H4 (cell line): ENCODE measurements around the gene NUP42. TPM values are rescaled to one million over a fixed set of nuclear protein-coding genes. Genes with fewer than 3 reads are reported as not detected.
"Not testable (repeated sequence)": the region's sequence is repeated elsewhere in the genome, so short reads cannot be mapped to it uniquely, and the experiment has no call there.

Source experiments
- DNase-seq: peaks from one replicate; pipeline ENCODE4 v3.0.0-alpha.2; 2015; ENCODE audit warnings: low spot score
- total RNA-seq: library from RNA; depleted of rRNA; stranded (reverse); fragments of >200 nt; shearing (Covaris generic); gene quantifications from 2 replicates; pipeline ENCODE4 v1.2.3, GENCODE V29; 2014

NUP42 gene
- total RNA-seq, 1 experiment from 2014 or later, result 90.5 TPM

DNA sequence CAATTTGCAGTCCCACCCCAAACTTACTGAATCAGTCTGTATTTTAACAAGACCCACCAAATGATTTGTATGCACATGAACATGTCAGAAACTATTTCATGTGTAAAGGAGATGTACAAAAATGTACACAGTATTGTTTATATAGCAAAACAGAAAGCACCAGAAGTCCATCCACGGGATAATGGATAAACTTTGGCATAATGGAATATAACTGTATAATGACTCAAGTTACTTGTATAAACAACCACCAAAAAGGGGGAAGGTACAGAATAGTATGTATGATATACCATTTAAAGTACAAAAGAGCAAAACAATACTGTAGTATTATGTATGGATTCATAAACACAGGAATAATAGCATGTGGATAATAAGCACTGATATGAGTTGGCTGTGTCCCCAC, 22.4 kb downstream of the NUP42 start:
- DNase-seq, result no peak

- DNase-seq, result no peak
These were observed 23.7 kb downstream of the NUP42 start for GRCh38 chr7:23205577-23205908.

GRCh38 chr7:23205909-23206767, 24.3 kb downstream of the NUP42 start:
- DNase-seq, result no peak

DNA sequence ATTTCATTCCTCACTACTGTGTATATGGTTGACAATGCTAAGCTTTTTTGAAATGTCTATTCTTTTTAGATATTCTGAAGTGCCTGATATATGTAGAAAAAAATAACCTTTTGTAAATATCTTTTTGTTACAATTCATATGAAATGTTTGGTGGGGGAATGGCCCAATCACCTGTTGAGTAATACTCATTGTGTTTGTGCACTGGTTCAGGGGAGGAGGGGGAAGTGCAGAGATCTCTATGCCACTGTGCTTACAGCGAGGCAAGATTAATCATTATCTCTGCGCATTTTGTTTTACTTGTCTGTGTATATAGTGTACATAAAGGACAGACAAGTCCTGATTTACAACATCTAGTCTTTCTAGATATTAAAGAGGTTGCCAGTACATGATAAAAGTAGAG, 25.2 kb downstream of the NUP42 start:
- DNase-seq, result no peak

DNA sequence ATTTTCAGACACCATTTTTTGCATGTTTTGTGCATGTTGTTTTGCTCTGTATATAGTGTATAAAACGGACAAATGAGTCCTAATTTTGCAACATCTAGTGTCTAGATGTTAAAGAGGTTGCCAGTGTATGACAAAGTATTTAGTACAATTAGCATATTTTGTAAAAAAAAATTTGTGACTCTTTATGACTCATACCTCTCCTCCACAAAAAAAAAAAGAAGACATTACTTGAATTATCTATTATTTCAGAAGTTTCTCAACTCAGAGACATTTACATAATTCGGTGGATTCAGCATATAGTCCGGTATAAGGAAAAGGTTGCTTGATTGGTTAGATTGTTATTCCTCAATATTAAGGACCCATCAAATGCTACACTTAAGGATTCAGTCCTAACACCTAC, 26.0 kb downstream of the NUP42 start:
- no peak for DNase-seq

DNA sequence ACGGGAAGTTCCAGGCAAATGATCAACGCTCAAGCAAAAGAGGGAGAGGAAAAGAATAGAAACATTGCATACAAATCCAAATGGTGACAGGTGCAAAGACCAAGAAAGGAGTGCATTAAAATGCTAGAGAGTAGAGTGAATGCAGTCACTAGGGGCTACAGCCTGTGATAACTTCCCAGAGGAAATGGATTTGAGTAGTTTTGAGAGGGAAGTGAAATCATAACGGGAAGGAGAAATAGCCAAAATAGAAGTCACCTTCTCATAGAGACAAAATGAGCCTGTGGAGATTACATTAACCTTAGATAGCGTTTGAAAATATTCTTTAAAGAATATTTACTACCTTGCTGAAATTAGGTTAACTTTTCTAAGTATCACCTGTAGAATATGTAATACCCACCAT, 26.5 kb downstream of the NUP42 start:
- DNase-seq, result no peak

- no peak for DNase-seq
These were observed 28.7 kb downstream of the NUP42 start for GRCh38 chr7:23210506-23210905.

DNA sequence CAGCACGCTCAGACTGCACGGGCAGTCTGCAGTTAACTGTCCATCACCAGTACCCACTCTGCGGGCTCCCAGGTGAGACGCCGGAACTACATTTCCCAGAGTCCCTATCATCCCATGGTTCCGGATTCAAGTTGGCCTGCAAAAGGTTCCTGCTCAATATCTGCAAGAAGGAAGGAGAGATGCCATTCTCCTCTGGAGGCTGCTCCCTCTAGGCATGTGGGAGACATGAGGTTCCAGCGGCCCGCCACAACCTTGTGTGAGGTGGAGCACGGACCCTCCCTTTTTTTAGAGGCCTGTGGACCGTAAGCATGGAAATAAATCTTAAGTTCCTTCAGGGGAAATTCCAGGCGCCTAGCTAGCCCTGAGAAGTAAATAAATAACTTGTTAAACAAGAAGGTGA, 29.7 kb downstream of the NUP42 start:
- no peak for DNase-seq

- no peak for DNase-seq
These were observed 30.5 kb downstream of the NUP42 start for GRCh38 chr7:23212395-23212794.

DNA sequence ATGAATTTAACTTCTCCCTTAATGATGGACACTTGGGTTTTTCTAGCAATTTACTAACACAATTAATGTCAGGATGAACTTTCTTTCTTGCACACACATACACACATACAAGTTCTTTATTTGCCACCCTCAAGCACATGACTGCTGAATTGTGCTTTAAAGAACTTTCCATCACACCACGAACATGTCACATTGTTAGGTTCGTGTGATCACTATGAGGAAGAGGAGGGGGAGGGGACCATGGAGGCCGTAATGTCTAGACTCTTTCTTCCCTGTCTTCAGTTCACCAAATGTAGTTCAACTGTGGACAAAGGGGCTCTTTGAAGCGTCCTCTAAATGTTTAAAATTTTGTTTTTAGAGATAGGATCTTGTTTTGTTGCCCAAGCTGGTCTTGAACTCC, 31.0 kb downstream of the NUP42 start:
- DNase-seq, result no peak

GRCh38 chr7:23213755-23214154, 31.9 kb downstream of the NUP42 start:
- DNase-seq, result no peak

DNA sequence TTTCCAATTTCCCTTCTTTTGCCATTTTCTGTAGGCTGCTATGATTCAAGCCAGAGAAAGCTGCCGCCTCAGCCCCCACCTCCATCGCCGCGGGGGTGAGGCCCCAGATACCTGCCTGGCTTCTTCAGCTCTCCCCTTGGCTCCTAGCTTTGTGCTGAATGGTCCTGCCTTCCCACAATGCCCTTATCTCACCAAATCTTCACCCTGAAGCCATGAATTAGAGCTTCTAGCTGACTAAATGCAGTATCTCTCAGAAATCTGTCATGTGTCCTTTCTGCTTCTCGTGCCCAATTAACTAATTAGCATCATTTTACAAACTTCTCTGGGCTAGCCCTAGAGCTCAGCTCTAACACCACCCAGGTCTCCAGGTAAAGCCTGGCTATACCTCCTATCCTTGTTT, 32.6 kb downstream of the NUP42 start:
- DNase-seq, result no peak

DNA sequence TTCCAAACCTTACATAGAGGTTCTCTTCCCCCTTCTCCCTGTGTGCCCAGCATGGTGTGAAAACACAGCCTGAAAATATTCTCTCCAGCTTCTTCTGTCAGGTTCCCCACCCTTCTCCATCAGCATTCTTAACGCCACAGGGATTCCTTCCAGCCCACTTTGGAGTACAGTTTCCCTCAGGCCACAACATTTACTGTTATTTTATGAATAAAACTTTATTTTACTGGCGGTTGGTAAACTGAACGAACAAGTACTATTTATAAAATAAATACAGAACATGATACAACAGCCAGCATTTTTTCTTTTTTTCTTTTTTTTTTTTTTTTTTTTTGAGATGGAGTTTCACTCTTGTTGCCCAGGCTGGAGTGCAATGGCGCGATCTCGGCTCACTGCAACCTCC, 33.1 kb downstream of the NUP42 start:
- DNase-seq, result no peak

- DNase-seq, result no peak
These were observed 34.2 kb downstream of the NUP42 start for GRCh38 chr7:23216021-23216420.

DNA sequence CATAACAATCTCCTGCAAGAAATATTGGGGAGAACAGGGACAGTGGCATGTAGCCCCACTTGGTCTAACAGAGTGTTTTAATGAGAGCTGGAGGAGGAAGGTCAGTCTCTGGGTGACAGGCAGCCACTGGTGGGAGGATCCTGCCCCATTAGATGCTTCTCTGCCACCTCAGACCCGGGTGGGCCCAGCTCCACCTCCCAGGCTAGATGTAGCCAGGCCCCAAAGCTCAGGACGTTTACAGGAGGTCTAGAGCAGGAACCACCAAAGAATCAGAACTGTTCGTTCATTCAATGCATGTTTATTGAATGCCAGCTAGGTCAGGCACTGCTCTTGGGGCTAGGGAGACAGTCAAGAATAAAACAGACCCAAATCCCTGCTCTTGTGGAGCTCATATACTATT, 36.3 kb downstream of the NUP42 start:
- no peak for DNase-seq

DNA sequence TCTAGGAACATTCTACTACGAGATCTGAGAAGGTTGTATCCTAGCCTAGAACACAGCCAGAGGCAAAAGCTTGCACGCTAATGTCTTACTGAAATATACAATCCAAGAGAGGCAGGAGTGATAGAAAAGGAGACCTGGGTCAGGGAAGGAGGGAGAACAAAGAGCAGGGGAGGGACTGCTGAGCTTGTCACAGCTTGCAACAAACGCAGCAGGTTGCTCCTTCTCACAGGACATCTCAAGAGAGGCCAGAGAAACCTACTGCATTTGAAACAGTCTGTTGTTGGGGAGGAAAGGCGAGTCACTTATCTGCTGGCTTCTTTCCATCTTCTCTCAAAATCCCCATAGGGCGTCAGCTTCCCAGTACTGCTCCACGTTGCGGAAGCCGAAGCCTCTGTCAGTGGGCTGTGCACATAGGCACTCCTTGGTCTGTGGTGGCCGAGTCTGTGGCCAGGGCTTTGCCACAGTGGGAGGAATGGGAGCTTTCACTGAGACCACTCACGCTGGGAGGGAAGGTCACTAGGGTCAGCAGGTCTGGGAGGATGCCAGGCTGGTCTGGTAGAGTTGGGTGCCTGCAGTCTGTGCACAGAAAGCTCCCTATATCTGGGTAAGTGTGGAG, 39.0 kb downstream of the NUP42 start:
- DNase-seq, result no peak

- DNase-seq, result no peak
These were observed 40.7 kb downstream of the NUP42 start for GRCh38 chr7:23222439-23223030.

DNA sequence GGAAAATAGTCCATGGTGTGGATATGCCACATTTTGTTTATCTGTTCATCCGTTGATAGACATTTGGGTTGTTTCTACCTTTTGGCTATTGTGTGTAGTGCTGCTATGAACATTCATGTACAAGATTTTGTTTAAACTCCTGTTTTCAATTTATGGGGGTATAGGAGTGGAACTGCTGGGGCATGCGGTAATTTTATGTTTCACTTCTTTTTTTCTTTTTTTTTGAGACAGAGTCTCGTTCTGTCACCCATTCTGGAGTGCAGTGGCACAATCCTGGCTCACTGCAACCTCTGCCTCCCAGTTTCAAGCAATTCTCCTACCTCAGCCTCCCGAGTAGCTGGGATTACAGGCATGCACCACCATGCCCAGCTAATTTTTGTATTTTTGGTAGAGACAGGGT, 42.5 kb downstream of the NUP42 start:
- DNase-seq, result not testable (repeated sequence)

DNA sequence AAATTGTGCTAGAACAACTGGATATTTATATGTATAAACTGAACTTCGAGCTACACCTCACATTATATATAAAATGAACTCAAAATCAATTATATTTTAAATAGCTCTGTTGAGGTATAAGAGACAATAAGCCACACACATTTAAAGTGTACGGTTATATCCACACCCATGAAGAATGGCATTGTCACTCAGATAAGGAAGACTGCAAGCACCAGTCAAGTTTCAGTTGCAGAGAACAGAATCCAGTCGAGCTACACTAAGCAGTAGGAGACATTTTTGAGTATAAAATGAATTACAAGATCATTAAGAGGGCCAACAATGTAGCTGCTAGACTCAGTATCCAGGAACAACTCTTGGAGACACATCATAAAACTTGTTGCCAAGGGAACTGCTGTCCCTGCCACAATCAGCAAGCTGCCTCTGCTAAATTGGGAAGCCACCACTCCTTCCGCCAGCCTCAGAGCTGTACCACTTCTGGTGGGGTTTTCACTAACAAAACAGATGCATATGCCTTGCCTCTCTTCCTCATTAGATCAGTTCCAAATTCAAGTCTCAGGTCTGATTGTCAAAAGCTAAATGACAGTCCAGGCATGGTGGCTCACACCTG, 45.1 kb downstream of the NUP42 start:
- DNase-seq, result no peak

DNA sequence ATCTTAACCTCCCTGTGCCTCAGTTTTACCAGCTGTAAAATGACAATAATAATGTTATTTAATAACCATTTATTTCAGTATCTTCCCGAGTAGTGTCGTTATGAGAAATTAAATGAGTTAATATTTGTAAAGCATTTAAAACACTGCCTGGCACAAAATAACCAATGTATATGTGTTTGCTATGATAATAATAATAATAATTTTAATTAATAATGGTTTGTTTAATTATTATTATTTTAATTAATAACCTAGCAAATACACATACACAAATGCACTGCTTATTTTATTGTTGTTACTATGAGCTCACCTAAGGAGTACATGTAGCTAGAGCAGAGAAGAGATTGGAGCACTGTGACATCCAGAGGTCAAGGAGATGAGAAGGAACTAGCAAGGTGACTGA, 46.6 kb downstream of the NUP42 start:
- DNase-seq, result no peak

DNA sequence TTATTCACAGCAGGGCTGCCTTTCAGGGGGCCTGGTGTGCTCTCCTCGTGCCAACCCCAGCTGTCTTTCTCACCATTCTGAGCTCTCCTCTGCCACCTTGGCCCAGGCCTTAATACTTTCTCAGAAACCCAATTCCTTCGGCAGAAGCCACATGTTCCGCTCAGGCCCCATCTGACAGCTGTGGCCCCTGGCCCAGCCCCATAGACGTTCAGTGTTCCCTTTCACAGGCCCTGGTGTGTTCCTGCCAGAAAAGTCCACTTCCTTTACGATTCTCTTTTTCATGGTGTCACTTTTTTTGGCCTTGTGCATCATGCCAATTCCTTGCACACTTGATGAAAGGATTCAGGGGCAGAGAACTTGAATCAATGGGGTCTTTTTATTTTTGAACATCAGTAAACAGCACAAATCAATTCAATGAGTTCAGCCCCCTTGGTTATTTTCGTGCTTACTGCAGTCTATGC, 48.8 kb downstream of the NUP42 start:
- no peak for DNase-seq

GRCh38 chr7:23232966-23233365, 51.1 kb downstream of the NUP42 start:
- DNase-seq, result no peak
